ENCODE results near the gene ACSL5.

DNA sequence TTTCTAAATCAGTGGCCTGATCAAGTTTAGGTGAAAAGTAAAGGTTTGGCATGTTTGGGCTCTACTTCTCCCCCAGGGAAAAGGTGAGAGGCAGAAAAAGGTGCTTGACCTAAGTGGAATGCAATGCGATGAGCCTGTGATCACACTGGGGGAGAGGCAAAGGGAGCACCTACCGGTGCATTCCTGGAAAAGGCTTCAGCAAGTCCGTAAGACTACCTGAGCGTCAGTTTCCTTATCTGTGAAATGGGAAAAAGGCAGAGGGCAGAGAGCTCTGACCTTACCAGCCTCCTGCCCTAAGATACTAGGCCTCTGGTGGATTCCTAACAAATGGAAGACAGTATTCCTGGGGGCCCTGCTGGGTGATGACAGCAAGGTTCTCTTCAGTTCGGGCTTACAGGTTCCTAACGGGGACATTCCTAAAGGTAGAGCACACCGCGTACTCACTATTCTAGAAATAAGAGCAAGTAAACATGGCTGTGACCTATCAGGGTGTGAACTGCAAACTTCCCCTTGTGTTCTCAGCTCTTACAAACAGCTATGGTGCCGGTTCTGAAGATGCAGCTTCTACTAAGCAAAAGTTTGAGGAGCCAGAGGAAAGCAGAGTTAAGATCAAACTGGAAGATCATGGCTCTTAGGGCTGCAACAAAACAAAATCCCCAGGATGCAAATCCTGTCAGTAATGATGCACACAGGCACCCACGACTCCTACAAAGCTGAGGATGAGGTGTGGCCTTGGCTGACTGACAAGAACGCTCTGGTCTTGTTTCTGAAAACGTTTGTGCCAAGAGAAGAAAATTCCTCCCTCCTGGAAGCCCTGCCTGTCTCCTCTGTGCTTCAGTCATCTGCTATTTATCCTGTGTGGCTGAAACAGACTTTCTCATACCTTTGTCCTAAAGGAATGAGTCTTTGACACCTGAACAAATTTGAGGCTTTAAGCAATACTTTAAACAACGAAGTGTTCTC, 13.3 kb upstream of the ACSL5 start:
- no peak for TF ChIP-seq FOS (IDR thresholded peaks at IDR 0.05; ENCODE audit: borderline replicate concordance, insufficient read depth, low read length)
- TF ChIP-seq, protein P1, sequence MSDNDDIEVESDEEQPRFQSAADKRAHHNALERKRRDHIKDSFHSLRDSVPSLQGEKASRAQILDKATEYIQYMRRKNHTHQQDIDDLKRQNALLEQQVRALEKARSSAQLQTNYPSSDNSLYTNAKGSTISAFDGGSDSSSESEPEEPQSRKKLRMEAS (IDR thresholded peaks at IDR 0.05; ENCODE audit: insufficient read depth, insufficient read length) = no peak
- TF ChIP-seq POLR2A (IDR thresholded peaks at IDR 0.05; ENCODE audit: low read depth, low read length) = no peak
- TF ChIP-seq, protein P2, sequence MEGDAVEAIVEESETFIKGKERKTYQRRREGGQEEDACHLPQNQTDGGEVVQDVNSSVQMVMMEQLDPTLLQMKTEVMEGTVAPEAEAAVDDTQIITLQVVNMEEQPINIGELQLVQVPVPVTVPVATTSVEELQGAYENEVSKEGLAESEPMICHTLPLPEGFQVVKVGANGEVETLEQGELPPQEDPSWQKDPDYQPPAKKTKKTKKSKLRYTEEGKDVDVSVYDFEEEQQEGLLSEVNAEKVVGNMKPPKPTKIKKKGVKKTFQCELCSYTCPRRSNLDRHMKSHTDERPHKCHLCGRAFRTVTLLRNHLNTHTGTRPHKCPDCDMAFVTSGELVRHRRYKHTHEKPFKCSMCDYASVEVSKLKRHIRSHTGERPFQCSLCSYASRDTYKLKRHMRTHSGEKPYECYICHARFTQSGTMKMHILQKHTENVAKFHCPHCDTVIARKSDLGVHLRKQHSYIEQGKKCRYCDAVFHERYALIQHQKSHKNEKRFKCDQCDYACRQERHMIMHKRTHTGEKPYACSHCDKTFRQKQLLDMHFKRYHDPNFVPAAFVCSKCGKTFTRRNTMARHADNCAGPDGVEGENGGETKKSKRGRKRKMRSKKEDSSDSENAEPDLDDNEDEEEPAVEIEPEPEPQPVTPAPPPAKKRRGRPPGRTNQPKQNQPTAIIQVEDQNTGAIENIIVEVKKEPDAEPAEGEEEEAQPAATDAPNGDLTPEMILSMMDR (IDR thresholded peaks at IDR 0.05; ENCODE audit: extremely low read depth in 1 of 2, insufficient read depth in 1 of 2, low read depth in 1 of 2, low read length in 2 of 2) = no peak
- no peak for TF ChIP-seq POLR2AphosphoS5 (IDR thresholded peaks at IDR 0.05; ENCODE audit: insufficient read depth, low read depth, low read length)

Measured in endothelial cell of umbilical vein (primary cell).